Measurements from ENCODE around the gene TTC21A. TPM values are rescaled to one million over a fixed set of nuclear protein-coding genes. Genes with fewer than 3 reads are reported as not detected.

TTC21A gene
- total and polyA plus RNA-seq, 2 donors (not counting 1 experiment from before 2014, with no cell fraction given): 1.6 to 2.1 TPM

DNA sequence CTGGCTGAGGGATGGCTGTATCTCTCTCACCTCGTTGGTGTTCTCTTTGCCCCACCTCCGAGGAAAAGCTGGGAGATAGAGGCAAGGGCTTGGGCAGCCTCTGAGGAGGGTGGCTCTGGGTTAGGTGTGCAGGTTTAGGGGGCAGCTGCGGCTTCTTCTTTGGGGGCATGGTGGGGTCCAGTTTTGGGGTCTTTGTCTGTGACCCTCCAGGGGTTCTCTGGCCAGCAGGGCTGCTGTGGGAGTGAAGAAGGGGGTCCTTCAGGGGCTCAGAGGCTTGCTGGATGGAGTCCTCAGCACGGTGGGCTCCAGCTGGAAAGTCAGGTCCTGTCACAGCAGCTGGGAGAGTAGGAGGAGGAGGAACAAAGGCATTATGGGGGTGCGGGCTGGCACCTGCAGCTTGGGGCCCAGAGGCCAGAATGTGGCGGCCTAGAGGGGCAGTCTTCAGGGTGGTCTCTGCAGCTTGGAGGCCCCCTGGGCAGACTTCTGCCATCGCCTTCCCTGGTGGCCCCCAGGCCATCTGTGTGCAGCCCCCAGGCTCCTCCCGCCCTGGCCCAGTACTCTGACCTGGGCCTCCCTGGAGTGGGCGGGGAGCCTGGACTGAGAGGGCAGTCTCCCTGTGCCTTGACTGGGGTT lies 78.0 kb downstream of the TTC21A start:
- no peak for TF ChIP-seq EZH2 (IDR thresholded peaks at IDR 0.05; ENCODE audit: low read length, missing control alignments)
- TF ChIP-seq CTCF (conservative IDR thresholded peaks at IDR 0.05 in 1 of 2, IDR thresholded peaks at IDR 0.05 in 1 of 2; ENCODE audit: low read depth in 1 of 2, low read length in 2 of 2): no peak
- Histone ChIP-seq H4K20me1 (ENCODE audit: control insufficient read depth, extremely low read depth, insufficient read depth, low read length) (no peaks in the 10 kb centered on the region), H3K4me1 (ENCODE audit: control insufficient read depth, extremely low read depth, insufficient read depth, low read length) (peaks cover 1% of the 10 kb centered on the region), H3K4me2 (ENCODE audit: extremely low read depth, insufficient read depth, low read length) (no peak overlapping the region), H3K36me3 (ENCODE audit: control insufficient read depth, insufficient read depth, low read length) (no peaks in the 10 kb centered on the region), H2AFZ (ENCODE audit: low read length) (no peak overlapping the region), H3K27ac (ENCODE audit: insufficient read depth, low read length) (no peak overlapping the region), H3K27me3 (ENCODE audit: control insufficient read depth, insufficient read depth, low read length) (no peaks in the 10 kb centered on the region), H3K9ac (ENCODE audit: insufficient read depth, low read length) (no peak overlapping the region), H3K9me3 (ENCODE audit: control insufficient read depth, insufficient read depth, low read depth, low read length) (no peaks in the 10 kb centered on the region), H3K4me3 (replicated peaks in 1 of 4; ENCODE audit: control extremely low read depth in 1 of 4, insufficient read depth in 1 of 4, low read depth in 3 of 4, low read length in 4 of 4) (no peak overlapping the region), H3K79me2 (ENCODE audit: control insufficient read depth, insufficient read depth, low read length) (no peaks in the 10 kb centered on the region)
- no peak for DNase-seq (ENCODE audit: low read depth in 2 of 2)

- H3K27ac ChIP-seq (ENCODE audit: insufficient read depth, low read length): no peak overlapping the region
- TF ChIP-seq EZH2 (IDR thresholded peaks at IDR 0.05; ENCODE audit: low read length, missing control alignments): no peak
- no peak for TF ChIP-seq CTCF (conservative IDR thresholded peaks at IDR 0.05 in 1 of 2, IDR thresholded peaks at IDR 0.05 in 1 of 2; ENCODE audit: low read depth in 1 of 2, low read length in 2 of 2)
- H3K9me3 ChIP-seq (ENCODE audit: control insufficient read depth, insufficient read depth, low read depth, low read length): no peaks in the 10 kb centered on the region
- H3K79me2 ChIP-seq (ENCODE audit: control insufficient read depth, insufficient read depth, low read length): no peaks in the 10 kb centered on the region
- no peak overlapping the region for H3K9ac ChIP-seq (ENCODE audit: insufficient read depth, low read length)
- no peak for DNase-seq (ENCODE audit: low read depth in 2 of 2)
- no peaks in the 10 kb centered on the region for H3K27me3 ChIP-seq (ENCODE audit: control insufficient read depth, insufficient read depth, low read length)
- no peak overlapping the region for H2AFZ ChIP-seq (ENCODE audit: low read length)
- H4K20me1 ChIP-seq (ENCODE audit: control insufficient read depth, extremely low read depth, insufficient read depth, low read length): no peaks in the 10 kb centered on the region
- H3K36me3 ChIP-seq (ENCODE audit: control insufficient read depth, insufficient read depth, low read length): no peaks in the 10 kb centered on the region
- no peaks in the 10 kb centered on the region for H3K4me1 ChIP-seq (ENCODE audit: control insufficient read depth, extremely low read depth, insufficient read depth, low read length)
- no peak overlapping the region for H3K4me2 ChIP-seq (ENCODE audit: extremely low read depth, insufficient read depth, low read length)
- H3K4me3 ChIP-seq (replicated peaks in 1 of 4; ENCODE audit: control extremely low read depth in 1 of 4, insufficient read depth in 1 of 4, low read depth in 3 of 4, low read length in 4 of 4): no peak overlapping the region
Measured at GRCh38 chr3:39185959-39186691, 78.6 kb downstream of the TTC21A start.

DNA sequence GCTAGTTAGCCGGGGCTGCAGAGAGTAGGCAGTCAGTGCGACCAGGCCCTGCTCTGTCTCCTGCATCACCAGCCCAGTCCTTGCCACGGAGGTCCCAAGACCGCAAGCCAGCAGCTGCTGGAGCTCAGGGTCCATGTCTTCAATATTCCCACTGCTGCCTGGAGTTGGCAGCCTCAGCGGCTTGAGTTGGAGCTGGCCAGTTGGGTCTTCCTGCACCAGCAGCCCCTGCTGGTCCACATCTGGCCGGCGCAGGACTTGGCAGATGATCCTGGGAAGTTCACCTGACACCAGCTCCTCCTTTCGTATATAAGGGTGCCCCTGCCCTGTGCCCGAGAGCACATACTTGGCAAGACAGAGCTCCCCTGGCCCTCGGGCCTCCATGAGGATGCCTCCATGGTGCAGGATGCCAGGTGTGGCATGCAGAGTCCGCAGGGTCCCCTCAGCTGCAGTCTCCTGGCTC lies 79.2 kb downstream of the TTC21A start:
- Histone ChIP-seq H3K4me1 (ENCODE audit: control insufficient read depth, extremely low read depth, insufficient read depth, low read length) (no peaks in the 10 kb centered on the region), H3K27me3 (ENCODE audit: control insufficient read depth, insufficient read depth, low read length) (no peaks in the 10 kb centered on the region), H3K27ac (ENCODE audit: insufficient read depth, low read length) (no peak overlapping the region), H3K9me3 (ENCODE audit: control insufficient read depth, insufficient read depth, low read depth, low read length) (no peaks in the 10 kb centered on the region), H3K4me3 (replicated peaks in 1 of 4; ENCODE audit: control extremely low read depth in 1 of 4, insufficient read depth in 1 of 4, low read depth in 3 of 4, low read length in 4 of 4) (no peak overlapping the region), H3K4me2 (ENCODE audit: extremely low read depth, insufficient read depth, low read length) (no peak overlapping the region), H2AFZ (ENCODE audit: low read length) (no peak overlapping the region), H3K79me2 (ENCODE audit: control insufficient read depth, insufficient read depth, low read length) (no peaks in the 10 kb centered on the region), H4K20me1 (ENCODE audit: control insufficient read depth, extremely low read depth, insufficient read depth, low read length) (no peaks in the 10 kb centered on the region), H3K9ac (ENCODE audit: insufficient read depth, low read length) (no peak overlapping the region), H3K36me3 (ENCODE audit: control insufficient read depth, insufficient read depth, low read length) (no peaks in the 10 kb centered on the region)
- TF ChIP-seq EZH2 (IDR thresholded peaks at IDR 0.05; ENCODE audit: low read length, missing control alignments) (no peak), CTCF (conservative IDR thresholded peaks at IDR 0.05 in 1 of 2, IDR thresholded peaks at IDR 0.05 in 1 of 2; ENCODE audit: low read depth in 1 of 2, low read length in 2 of 2) (no peak)
- no peak for DNase-seq (ENCODE audit: low read depth in 2 of 2)

All from fibroblast of lung (primary cell).